Spleen (tissue), 11 donors: ENCODE results near the gene PPEF1. TPM values are rescaled to one million over a fixed set of nuclear protein-coding genes. Genes with fewer than 3 reads are reported as not detected.

ENCODE experiments used
- DNase-seq: peaks from one replicate; pipeline ENCODE4 v3.0.0-alpha.2; 2020
- H3K27ac ChIP-seq, 8 donors: fragments of 200-600 bp; sonication (generic) in 7 of 8; 1 replicate in 4 of 8; 2 replicates in 4 of 8; pipeline versions ENCODE4 v1.5.0 to v1.8.0; 2016 to 2021; ENCODE audit warnings: inconsistent platforms in 4 of 8, mild to moderate bottlenecking in 4 of 8, moderate library complexity in 1 of 8
- H3K27me3 ChIP-seq, 7 donors: fragments of 200-600 bp; sonication (generic) in 6 of 7; replicated peaks in 1 of 7; 1 replicate in 4 of 7; 2 replicates in 3 of 7; pipeline versions ENCODE4 v1.5.0 to v1.8.0; 2016 to 2021; ENCODE audit warnings: inconsistent platforms in 3 of 7, mild to moderate bottlenecking in 1 of 7
- H3K36me3 ChIP-seq, 6 donors: fragments of 200-600 bp; sonication (generic) in 5 of 6; 1 replicate in 4 of 6; 2 replicates in 2 of 6; pipeline versions ENCODE4 v1.5.0 to v1.8.0; 2016 to 2021; ENCODE audit warnings: inconsistent platforms in 2 of 6
- H3K4me1 ChIP-seq, 6 donors: fragments of 200-600 bp; sonication (generic) in 5 of 6; 1 replicate in 3 of 6; 2 replicates in 3 of 6; pipeline versions ENCODE4 v1.5.0 to v1.8.0; 2016 to 2021; ENCODE audit warnings: inconsistent platforms in 3 of 6
- H3K4me3 ChIP-seq, 8 donors: fragments of 200-600 bp; sonication (generic) in 7 of 8; 1 replicate in 4 of 8; 2 replicates in 4 of 8; pipeline versions ENCODE4 v1.5.0 to v1.8.0; 2016 to 2021; ENCODE audit warnings: inconsistent platforms in 4 of 8, mild to moderate bottlenecking in 4 of 8, moderate library complexity in 2 of 8
- H3K9me3 ChIP-seq, 8 donors: fragments of 200-600 bp; sonication (generic) in 7 of 8; 1 replicate in 4 of 8; 2 replicates in 4 of 8; pipeline versions ENCODE4 v1.5.0 to v1.8.0; 2016 to 2021; ENCODE audit warnings: inconsistent platforms in 4 of 8
- POLR2A ChIP-seq, 3 donors: fragments of 450-650 bp; IDR thresholded peaks; one replicate each; pipeline ENCODE4 v1.5.1; 2017; ENCODE audit warnings: antibody characterized with exemption in 3 of 3, mild to moderate bottlenecking in 1 of 3
- POLR2AphosphoS5 ChIP-seq, 3 donors: sonication (generic); formaldehyde crosslinking; IDR thresholded peaks; one replicate each; pipeline ENCODE4 v1.5.1; 2017; ENCODE audit warnings: antibody characterized with exemption in 3 of 3
- WGBS, 5 donors: extraction: QIAGEN DNeasy Blood & Tissue Kit in 3 of 5; methylation state at CpG; one replicate each; pipeline versions ENCODE4 v1.1.5 to v1.1.7; 2013 to 2018; 5-methylcytosine and 5-hydroxymethylcytosine counted together
- intact Hi-C: fragments of 100-400 bp; cut with DNase I; formaldehyde crosslinking; loops from one replicate; pipeline ENCODE4 v1.15.0; 2023; ENCODE audit warnings: low total_unique reads
- polyA plus RNA-seq, 3 donors: library from polyadenylated mRNA; stranded (reverse); fragments of 200-250 nt; gene quantifications; one replicate each; pipeline ENCODE4 v1.2.1, GENCODE V29; 2013
- total RNA-seq, 7 donors: library from RNA; depleted of rRNA in 3 of 7; stranded (reverse); fragments of >200 nt in 3 of 7; fragmentation: NEBNext Ultra II Directional in 4 of 7; extraction: Animal tissue kit (Norgen Biotek cat#: 25700) in 4 of 7; gene quantifications; one replicate each; pipeline versions ENCODE4 v1.1.0 to v1.2.1, GENCODE V29; 2016 to 2021
- TF ChIP-seq, protein P1 (sequence below), 11 experiments: fragments of 200-600 bp in 7 of 11; fragments of 450-650 bp in 4 of 11; sonication (generic) in 4 of 11; IDR thresholded peaks in 8 of 11; conservative IDR thresholded peaks in 3 of 11; 1 replicate in 7 of 11; 2 replicates in 4 of 11; pipeline versions ENCODE4 v1.4.0 to v1.8.0; 2016 to 2021; ENCODE audit warnings: antibody characterized with exemption in 11 of 11, inconsistent platforms in 4 of 11, mild to moderate bottlenecking in 1 of 11
- donor health status: healthy with polysubstance abuse.
- donor health status: DM: no; HTN: no; CAD: no; lungs with moderate emphysema.
- donor health status: DM: no; HTN: no; CAD: no.
- donor health status: Bipolar disorder and iron deficiency.
- donor health status: healthy.
- donor health status: DM: no; HTN: no; CAD: no.
- donor health status: DM: yes; HTN: yes; CAD: no.

Gene PPEF1
- total and polyA plus RNA-seq, 10 donors: 0.10 to 2.7 (median 0.41) TPM; not detected in 4

DNA sequence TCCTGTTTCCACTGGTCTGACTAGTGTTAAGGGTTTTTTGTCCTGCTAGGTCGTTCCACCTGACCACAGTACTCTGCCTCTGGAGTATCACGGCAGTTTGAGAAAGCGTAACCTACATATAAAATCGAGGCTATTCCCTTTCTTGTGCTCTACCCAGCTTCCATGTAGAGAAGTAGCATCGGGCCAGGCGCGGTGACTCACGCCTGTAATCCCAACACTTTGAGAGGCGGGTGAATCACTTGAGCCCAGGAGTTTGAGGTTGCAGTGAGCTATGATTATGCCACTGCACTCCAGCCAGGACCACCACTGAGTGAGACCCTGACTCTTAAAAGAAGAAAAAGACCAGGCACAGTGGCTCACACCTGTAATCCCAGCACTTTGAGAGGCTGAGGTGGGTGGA lies 7.5 kb downstream of the PPEF1 start:
- no peak overlapping the region for H3K27ac ChIP-seq
- TF ChIP-seq, protein P1, sequence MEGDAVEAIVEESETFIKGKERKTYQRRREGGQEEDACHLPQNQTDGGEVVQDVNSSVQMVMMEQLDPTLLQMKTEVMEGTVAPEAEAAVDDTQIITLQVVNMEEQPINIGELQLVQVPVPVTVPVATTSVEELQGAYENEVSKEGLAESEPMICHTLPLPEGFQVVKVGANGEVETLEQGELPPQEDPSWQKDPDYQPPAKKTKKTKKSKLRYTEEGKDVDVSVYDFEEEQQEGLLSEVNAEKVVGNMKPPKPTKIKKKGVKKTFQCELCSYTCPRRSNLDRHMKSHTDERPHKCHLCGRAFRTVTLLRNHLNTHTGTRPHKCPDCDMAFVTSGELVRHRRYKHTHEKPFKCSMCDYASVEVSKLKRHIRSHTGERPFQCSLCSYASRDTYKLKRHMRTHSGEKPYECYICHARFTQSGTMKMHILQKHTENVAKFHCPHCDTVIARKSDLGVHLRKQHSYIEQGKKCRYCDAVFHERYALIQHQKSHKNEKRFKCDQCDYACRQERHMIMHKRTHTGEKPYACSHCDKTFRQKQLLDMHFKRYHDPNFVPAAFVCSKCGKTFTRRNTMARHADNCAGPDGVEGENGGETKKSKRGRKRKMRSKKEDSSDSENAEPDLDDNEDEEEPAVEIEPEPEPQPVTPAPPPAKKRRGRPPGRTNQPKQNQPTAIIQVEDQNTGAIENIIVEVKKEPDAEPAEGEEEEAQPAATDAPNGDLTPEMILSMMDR (IDR thresholded peaks at IDR 0.05 in 8 of 11, conservative IDR thresholded peaks at IDR 0.05 in 3 of 11): no peak
- TF ChIP-seq POLR2A (IDR thresholded peaks at IDR 0.05) (no peak), POLR2AphosphoS5 (IDR thresholded peaks at IDR 0.05) (no peak)
- no peak for DNase-seq
- intact Hi-C loops: no loop called here
- no peaks in the 10 kb centered on the region for H3K27me3 ChIP-seq
- H3K4me3 ChIP-seq: no peak overlapping the region
- H3K4me1 ChIP-seq: no peaks in the 10 kb centered on the region
- peaks cover 0 to 9% (median 0%) of the 10 kb centered on the region in 8 donors for H3K9me3 ChIP-seq
- no peaks in the 10 kb centered on the region for H3K36me3 ChIP-seq
- 70 to 94% (median 88%) methylated on average over 9 of the region's 9 CpGs for WGBS, 5 donors

DNA sequence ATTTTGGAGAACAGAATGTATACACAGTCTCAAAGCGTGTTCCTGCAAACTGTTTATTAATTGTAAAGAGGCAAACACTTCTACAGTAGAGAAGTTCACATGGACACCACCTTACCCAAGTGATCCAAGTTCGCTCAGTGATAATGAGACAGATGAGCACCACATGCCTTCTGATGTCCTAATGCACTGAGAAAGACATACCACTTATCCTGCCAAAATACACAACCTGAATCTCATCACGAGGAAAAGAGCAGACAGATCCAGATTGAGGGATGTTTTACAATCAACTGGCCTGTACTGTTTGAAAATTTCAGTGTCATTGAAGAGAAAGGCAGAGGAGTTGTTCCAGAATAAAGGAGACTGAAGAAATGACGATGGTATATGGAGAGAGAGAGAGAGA lies 12.4 kb downstream of the PPEF1 start:
- Histone ChIP-seq H3K36me3 (no peaks in the 10 kb centered on the region), H3K27me3 (no peaks in the 10 kb centered on the region), H3K4me1 (no peaks in the 10 kb centered on the region), H3K9me3 (no peaks in the 10 kb centered on the region), H3K4me3 (no peak overlapping the region), H3K27ac (no peak overlapping the region)
- intact Hi-C loops: no loop called here
- TF ChIP-seq POLR2AphosphoS5 (IDR thresholded peaks at IDR 0.05) (no peak), POLR2A (IDR thresholded peaks at IDR 0.05) (no peak)
- TF ChIP-seq, protein P1 (IDR thresholded peaks at IDR 0.05 in 8 of 11, conservative IDR thresholded peaks at IDR 0.05 in 3 of 11): no peak
- no peak for DNase-seq
- 71 to 88% (median 79%) methylated on average over 4 of the region's 4 CpGs for WGBS, 5 donors

DNA sequence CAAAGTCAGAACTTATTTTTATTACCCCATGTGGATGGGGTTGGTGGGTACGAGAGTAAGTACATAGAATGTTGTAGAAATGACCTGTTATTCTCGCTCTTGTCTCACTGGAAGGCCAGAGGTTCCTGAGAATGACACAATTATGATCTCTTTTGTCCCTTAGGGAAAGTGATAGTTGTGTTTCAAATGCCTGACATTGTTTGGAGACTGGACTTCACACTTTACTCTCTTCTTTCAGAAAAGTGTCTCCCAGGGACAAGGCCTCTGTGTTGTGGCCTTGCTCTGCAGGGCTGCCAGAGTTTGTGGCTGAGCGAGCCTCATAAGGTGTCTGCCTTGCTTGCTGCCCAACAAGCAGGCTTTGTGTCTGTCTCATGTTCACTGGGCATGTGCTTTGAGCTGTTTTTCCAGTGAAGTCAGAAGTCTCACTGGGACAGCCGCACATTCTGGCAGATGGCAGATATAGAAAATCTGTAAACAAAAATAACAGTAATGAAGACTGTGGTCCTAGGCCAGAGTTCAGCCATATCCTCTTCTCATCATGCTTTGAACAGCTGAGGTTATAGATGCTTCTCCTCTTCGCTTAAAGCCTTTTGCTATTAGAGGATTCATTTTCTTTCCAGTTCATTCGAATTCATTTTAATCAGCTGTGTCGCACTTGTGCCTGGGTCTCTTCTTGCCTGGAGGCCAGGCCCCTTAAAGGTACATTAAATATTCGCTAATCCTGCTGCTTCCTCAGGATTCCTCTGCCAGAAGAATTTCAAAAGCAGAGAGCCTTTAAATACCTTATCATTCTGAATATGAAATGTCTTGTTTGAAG lies 14.4 kb downstream of the PPEF1 start:
- H3K36me3 ChIP-seq: no peaks in the 10 kb centered on the region
- WGBS, 5 donors: 83 to 94% (median 88%) methylated on average over 7 to 8 of the region's 8 CpGs
- DNase-seq: no peak
- H3K4me3 ChIP-seq: no peak overlapping the region
- H3K4me1 ChIP-seq: no peaks in the 10 kb centered on the region
- H3K9me3 ChIP-seq: no peaks in the 10 kb centered on the region
- no peak overlapping the region for H3K27ac ChIP-seq
- intact Hi-C loops: no loop called here
- TF ChIP-seq POLR2AphosphoS5 (IDR thresholded peaks at IDR 0.05) (no peak), POLR2A (IDR thresholded peaks at IDR 0.05) (no peak)
- TF ChIP-seq, protein P1 (IDR thresholded peaks at IDR 0.05 in 8 of 11, conservative IDR thresholded peaks at IDR 0.05 in 3 of 11): no peak
- H3K27me3 ChIP-seq: no peaks in the 10 kb centered on the region

DNA sequence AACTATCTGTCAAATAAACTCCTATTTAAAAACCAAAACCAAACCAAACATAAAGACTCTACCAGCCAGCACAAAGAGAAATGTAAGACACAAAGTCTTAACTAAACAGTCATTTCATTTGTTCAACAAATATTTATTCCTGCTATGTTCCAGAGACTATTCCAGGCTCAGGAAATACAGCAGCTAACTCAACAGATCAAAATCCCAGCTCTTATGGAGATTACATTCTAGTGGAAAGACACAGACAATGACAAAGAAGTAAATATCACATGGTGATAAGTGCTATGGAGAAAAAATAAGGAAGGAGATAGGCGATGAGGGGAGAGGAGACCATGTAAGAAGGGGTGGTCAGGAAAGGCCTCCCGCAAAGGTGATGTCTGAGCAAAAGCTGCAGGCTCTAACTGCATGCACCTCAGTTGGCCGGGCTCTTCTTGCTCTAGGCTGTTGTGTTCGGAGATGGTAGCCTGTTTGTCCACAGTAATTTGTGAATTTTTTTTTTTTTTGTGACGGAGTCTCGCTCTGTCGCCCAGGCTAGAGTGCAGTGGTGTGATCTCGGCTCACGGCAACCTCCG lies 15.1 kb downstream of the PPEF1 start:
- no peaks in the 10 kb centered on the region for H3K27me3 ChIP-seq

More for the DNA sequence above, 15.1 kb downstream of the PPEF1 start:
- DNase-seq: no peak
- Histone ChIP-seq H3K9me3 (no peaks in the 10 kb centered on the region), H3K4me3 (no peak overlapping the region), H3K36me3 (no peaks in the 10 kb centered on the region), H3K4me1 (no peaks in the 10 kb centered on the region), H3K27ac (no peak overlapping the region)
- TF ChIP-seq POLR2A (IDR thresholded peaks at IDR 0.05): no peak
- 90 to 99% (median 96%) methylated on average over 10 of the region's 10 CpGs for WGBS, 5 donors
- intact Hi-C loops: no loop called here
